IPS-NIHi11 (cell line): ENCODE measurements around the gene MYOM1.

ENCODE experiments used
- DNase-seq: peaks from one replicate; pipeline ENCODE4 v3.0.0; 2012; ENCODE audit warnings: mixed read lengths, low spot score

The MYOM1 gene

DNA sequence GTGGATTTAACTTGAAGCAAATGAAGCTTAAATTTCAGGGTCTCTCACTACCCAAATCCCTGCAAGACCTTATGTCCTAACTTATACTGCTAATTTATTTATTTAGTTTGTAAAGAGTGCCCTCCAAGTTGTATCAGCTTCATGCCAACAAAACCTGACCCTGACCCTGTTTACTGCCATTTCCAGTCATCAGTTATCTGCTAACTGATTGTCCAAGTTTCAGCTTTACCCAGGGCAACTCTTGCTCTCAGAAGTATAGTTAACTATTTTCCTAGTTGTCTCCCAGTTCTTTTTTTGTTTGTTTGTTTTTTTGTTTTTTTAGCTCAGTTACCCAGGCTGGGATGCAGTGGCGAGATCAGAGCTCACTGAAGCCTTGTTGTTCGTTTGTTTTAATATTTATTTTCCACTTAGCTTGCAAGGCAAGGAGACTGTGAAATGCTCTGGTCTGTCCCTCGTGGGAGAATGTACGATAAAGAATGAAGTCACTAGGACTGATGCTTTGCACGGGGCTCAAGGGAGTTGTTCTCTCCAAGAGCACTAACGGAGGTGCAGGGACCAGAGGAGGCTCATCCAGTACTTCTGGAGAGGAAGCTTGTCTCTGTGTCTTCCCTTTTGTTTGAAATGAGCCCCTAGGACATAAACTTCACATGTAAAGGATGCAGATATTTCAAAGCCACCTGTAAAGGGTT lies 35.3 kb downstream of the MYOM1 start:
- no peak for DNase-seq

DNA sequence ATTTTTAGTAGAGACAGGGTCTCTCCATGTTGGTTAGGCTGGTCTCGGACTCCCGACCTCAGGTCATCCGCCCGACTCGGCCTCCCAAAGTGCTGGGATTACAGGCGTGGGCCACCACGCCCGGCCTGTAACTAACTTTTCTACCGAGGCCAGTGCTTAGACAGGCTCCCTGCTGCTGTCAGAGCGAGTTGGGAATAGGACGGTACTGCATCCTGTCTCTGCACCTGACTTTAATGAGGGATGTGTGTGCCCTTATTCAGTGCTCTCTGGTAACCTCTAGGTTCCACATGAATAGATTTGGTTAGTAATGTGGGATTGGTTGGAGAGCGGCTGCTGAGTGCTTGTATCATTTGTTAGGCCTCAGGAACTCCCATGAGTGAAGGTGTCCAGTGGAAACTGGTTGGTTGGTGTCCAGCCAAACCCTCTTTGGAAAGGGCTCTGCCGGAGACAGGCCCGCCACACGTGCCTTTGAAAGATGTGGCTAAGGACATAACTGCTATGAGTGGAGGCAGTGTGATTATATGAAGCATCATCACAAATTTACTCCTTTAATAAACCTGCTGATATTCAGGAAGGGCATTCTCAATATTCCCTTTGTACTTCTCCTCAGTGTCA lies 36.6 kb downstream of the MYOM1 start:
- DNase-seq = no peak

DNA sequence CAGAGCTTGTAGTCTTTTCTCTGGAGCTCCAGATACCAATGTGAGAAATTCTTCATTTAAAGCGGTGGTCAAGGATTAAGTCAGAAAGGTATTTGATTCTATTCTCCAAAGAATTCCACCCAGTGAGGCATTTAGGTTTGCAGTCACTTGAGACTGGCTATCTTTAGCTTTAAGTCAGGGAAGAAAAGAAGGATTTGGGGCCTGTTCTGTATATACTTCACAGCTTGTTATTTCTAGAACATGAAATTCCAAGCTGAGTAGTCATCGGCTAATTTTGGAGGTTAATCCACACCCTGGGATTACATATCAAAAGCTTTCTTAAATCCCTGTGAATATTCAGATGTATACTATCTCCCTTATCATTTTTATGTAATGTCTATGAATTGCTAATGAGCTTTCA lies 39.4 kb downstream of the MYOM1 start:
- peak; percentile 17 for DNase-seq

DNA sequence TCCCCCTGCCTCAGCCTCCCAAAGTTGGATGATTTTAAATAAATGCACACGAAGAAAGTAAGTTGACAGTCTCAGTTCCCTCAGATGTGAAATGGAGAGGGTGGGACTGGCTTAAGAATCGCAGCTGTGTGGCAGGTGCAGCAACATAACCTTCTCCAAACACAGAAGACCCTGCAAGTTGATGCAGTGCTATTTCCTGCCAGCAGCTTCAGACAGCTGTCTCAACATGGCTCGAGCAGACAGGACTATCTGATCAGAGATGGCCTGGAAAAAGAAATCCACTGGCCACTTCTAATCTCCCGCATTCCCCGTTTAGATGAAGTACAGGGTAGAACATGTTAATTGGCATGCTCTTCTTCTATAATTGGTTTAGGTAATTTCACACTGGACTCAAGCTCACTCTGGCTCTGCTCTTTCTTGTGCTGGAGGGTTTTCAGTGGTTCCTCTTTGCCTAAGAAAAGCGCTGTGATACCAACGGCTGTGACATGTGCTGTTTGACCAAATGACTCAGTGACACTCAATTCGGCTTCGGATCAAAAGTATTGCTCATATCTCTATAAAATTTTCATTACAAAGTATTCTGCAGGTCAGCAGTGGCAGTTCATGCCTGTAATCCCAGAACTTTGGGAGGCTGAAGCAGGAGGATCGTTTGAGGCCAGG lies 40.2 kb downstream of the MYOM1 start:
- DNase-seq = no peak

DNA sequence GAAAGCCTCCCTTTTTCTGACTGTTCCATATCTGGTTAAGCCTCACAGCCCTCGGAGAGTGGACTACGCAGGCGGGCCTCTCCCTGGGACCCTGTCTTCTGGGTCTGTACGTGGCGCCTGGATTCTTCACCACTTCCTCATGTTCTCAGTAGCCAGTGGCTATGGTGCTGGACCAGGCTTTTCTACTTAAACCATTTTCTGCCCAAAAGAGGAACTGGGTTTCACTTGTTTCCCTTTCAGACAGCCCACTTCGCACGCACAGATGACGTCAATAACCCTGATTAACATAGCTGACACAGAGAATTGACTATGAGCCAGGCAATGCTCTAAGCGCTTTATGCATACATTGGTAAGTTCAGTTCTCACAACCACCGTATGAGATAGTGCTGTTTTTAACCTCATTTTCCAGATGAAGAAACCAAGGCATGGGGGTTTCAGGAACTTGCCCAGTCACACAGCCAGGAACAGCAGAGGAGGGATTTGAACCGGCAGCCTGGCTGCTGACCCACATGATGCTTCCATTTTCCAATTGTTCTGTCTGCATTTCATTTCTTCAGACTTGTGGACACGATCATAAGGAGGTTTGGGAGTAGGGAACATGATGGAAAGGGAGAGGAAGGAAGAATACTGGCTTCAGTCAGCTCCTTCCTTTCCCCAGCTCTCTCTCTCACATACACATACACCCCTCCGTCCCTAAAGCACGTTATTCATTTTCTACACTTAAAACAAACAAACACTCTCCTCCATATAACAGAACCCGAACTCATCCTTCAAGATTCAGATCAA lies 41.7 kb downstream of the MYOM1 start:
- DNase-seq = no peak

DNA sequence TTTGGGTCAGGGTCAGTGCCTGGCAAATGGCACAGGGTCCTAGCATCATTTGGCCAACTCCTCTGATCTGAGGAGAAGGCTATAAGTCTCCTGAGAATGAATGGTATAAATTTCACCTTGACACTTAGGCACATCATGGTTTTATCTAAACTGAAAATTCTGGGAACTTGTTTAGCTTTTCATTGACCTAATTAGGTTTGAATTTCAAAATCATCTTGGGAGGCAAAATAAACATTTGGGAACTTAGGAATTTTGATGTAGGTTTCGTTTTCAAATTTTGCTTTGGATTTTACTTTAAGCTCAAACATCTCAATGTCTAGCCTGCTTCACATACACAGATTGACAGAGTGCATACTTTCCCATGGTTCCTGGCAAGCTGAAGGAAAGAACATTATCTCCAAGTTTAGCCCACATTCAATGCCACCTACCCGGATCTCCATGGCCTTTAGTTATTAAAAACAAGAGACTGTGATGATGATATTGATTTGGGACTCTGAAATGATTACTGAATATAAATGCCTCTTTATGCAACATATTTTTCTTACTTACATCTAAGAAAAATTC lies 44.5 kb downstream of the MYOM1 start:
- no peak for DNase-seq

DNA sequence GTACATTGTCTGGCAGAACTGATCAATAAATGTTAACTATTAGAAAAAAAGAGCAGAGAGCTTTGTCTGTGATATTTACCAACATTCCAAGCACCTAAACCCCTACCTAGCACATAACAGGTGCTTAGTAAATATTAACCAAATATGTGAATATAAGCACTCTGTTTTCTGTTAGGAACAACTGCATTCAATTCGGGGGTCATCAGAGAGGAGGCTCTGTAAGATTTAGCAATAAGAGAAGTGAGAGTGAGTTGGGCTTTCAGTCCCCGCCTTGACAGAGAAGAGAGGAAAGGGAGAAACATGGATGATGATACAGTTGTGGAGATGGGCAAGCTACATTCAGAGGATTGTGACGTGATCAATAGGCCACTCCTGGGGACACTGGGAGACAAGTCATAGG lies 47.7 kb downstream of the MYOM1 start:
- DNase-seq = no peak

DNA sequence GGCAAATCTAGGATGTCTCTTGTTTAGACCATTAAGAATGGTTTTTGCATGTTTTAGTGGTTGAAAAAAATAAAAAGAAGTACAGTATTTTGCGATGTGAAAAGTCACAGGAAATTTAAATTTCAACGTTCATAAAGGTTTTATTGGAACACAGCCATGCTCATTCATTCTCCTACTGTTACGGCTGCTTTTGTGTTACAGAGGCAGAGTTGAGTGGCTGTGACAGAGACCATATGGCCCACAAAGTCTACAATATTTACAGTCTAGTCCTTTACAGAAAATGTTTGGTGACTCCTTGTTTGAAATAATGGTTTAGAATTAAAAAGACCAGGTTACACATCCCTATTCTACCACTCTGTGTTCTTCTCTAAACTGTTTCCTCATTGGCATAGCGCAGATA lies 48.1 kb downstream of the MYOM1 start:
- DNase-seq = no peak

DNA sequence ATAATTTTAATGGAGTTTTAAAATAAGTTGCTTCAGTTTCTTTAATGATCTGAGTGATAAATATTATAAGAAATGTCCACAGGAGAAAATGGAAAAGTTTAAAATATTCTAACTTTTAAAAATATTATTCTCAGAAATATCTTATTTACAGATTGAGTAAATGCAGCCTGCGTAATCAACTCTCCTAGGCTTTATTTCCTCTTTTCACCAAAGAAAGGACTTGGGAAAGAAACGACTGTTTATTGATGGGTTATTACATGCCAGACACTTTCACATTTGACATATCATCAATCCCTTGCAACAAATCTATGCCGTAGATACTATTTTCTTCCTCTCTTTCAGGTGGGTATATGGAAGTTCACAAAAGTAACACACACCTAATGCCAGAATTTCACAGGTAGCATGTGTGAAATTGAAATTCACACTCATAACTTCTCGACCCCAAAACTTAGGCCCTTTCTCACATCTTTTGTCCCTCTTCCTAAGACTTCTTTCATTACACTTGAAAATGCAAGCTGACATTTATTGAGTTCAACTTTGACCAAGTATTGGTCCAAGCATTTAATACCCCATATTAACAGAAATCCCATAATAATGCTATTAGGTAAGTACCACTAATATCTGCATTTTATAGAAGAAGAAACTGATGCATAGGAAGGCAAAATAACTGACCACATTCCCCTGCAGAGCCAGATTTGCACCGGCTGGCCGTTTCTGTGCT lies 49.2 kb downstream of the MYOM1 start:
- DNase-seq = no peak

DNA sequence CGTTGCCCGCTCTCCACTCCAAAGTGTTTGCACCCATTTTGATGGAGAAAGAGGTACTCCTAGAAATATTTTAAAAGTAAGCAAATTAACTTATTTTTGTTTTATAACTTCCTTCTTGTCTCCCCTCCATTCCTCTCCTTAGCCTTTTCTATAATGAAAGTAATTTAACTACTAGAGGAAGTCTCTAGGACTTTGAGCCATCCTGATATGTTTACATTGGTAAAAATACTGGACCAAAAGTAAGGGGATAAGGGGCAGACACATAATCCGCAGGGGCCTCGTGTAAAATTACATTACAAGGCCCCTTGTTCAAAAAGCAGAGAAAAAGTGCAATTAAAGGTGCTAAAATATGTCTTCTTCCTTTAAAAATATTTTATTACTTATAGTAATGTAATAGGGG lies 55.4 kb downstream of the MYOM1 start:
- DNase-seq = no peak

DNA sequence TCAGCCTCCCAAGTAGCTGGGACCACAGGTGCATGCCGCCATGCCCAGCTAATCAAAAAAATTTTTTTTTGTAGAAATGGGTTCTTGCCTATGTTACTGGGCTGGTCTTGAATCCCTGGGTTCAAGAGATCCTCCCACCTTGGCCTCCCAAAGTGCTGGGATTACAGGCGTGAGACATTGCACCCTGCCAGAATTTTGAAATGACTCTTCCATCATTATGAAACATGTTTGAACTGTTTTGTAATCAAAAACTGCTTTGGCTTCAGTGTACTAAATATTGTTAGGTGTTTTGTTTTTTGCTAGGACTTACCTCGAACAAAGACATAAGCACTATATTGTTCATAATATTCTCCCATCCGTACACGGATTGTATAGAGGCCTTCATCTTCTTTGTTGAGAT lies 55.8 kb downstream of the MYOM1 start:
- no peak for DNase-seq

DNA sequence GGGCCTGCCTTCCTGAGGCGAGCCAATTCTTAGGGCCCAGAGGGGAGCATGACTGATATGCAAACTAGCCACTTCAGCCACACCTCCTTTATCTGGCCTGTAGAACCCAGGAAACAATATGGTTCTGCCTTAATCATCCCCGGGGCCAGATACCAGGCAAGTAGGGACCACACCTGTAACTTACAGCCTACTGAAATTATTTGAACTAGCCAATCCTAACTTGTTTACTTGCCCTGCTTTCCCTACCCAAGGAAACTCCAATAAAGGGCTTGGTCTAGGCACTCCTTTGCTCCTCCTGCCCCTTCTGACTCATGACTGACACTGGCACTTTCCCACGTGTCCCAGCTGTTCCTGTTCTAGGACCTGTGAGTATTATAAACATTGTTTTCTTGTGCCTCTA lies 57.6 kb downstream of the MYOM1 start:
- DNase-seq = no peak

DNA sequence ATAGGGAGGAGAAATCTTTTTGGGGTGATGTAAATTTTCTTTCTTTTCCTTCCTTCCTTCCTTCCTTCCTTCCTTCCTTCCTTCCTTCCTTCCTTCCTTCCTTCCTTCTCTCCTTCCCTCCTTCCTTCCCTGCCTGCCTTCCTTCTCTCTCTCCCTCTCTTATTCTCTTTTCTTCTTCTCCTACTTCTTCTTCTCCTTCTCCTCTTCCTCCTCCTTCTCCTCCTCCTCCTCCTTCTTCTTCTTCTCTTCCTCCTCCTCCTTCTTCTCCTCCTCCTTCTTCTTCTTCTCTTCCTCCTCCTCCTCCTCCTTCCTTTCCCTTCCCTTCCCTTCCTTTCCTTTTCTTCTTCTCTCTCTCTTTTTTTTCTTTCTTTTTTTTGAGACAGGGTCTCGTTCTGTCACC lies 59.9 kb downstream of the MYOM1 start:
- DNase-seq = no peak

DNA sequence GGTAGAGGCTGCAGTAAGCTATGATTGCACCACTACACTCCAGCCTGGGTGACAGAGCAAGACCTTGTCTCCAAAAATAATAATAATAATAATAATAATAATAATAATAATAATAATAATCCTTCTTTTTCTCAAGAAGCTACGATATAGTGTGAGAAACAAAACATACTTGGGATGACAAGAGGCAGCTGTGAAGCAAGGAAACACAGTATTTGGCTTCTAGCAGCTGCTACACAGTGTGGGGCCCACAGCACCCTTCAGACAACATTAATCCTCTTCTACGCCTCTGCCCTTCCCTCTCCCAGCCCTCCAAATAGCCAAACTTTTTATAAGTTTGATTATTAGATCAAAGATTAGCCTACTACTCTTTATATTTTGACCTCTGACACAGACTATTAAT lies 62.2 kb downstream of the MYOM1 start:
- no peak for DNase-seq

DNA sequence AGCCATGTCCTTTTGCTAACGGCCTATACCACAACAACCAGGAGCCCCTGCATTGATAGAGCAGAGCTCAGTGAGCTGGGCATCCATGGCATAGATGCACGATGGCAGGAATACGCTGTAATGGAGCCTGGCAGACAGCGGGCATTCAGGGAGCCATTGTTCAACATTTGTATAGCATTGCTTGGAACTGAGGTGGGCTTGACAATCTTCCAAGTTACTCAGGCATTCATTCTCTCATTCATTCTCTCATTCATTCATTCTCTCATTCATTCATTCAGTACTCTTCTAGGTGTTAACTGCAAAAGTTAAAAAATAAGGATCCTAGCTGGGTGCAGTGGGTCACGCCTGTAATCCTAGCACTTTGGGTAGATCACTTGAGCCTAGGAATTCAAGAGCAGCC lies 62.7 kb downstream of the MYOM1 start:
- no peak for DNase-seq

DNA sequence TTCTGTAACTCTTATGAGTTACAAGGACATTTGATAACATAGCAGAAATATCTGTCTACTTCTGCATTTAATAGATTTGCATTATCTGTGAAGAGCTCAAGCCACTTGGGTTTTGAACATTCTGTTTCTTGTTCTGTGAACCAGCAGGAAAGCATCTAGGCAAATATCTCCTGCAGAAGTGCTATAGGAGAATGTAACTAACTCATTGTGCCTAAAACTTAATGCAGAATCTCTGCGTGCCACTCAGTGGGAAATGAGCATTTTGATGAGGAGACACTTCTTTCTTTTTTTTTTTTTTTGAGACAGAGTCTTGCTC lies 63.5 kb downstream of the MYOM1 start:
- no peak for DNase-seq

DNA sequence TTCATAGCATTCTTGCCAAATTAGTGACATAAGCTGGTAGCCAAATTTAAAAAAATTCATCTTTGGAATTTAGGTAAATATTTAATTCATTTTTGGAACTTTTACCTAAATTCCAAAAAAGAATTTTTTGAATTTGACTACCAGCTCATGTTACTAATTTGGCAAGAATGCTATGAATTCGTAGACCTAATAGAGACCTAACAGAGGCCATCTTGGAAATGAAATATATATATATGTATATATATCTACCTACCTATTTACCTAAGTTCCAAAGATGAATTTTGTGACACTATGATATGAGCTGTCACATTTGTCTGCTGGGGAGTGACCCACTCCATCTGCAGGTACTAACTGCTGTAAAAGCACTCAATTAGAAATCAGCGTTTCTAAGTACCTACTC lies 65.6 kb downstream of the MYOM1 start:
- no peak for DNase-seq

DNA sequence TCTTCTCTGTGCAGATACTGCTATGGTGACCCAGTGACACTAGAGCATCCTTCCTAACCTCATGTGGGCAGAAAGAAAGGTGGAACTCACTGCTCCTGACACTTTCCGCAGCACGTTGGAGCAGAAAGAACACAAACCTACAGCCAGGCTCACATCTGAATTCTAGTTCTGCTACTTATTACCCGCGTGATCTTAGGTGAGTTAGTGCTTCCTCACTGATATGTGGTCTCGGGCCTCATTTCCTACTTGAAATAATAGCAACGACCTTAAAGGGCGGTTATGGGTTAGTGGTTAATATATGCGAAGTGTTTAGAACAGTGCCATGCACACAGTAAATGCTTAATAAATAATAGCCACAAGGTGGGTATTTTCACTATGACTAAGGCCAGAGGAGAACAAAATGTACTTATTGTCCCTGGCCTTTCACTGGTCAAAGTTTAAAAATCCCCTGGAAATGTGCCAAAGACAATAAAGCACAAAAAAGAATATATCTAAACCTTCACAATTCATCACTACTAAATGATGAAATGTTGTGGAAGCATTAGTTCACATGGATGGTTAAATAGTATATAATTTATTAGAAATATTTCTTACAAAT lies 66.6 kb downstream of the MYOM1 start:
- DNase-seq = no peak

DNA sequence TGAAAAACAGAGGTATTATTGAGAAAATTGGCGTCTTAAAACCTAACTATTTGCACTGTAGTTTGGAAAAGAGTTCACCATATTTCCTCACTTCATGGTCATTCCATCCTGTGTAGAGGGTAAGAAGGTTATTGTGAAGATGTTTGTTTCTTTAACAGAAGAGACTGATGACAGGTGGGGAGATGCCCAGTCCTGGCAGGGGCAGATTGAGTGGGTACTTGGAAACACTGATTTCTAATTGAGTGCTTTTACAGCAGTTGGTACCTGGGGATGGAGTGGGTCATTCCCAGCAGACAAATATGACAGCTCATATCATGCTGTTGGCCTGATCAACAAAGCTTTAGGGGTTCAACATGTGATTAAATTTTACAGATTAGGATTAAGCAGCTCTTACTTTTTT lies 67.5 kb downstream of the MYOM1 start:
- no peak for DNase-seq

DNA sequence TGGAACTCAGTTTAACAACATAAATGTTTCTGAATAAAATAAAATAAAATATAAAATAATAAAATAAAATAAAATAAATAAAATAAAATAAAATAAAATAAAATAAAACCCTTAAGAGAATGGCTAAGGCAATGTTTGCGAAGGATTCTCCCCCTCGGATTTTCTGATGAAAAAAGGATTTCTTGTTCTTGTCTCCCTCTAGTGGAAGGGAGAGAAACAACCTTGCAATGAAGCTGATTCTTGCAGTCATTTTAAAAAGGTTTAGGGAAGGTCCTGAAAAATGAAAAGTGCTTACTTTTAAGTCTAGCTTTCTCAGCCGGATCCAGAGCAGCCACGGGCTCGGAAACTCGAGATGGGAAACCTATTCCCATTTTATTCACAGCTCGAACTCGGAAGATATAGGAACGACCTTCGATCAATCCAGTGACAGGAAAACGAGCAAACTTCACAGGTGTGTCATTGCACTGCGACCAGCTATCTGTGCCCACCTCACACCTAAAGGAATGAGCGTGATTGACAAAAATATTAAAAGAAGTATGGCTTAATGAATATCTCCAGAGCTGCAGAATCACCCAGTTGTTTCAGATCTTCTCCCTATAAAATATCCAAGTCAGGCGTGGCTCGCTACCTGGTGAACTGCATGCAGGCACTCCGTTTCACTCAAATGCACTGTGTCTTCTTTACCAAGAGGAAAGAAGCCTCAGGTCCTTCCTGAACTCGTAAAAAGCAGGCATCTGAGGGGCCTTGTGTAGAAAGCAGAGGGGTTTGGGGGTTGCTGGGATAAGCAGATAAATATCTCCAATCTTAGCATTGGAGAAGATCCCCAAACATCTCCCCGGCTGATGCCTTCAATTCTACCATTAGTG lies 68.1 kb downstream of the MYOM1 start:
- peak; percentile 69 for DNase-seq

DNA sequence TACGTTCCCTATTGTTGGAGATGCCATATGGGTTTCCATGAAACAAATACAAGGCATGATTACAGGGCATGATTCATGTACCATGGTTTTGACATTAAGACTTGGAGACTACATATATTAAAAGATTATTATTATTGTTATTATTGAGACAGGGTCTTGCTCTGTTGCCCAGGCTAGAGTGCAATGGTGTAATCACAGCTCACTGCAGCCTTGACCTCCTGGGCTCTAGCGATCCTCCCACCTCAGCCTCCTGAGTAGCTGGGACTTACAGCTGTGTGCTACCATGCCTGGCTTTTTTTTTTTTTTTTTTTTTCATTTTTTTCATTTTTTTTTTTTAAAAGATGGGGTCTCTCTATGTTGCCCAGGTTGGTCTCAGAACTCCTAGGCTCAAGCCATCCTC lies 69.1 kb downstream of the MYOM1 start:
- DNase-seq = no peak
